ENCODE measurements around the gene FATE1.

Gene FATE1

GRCh38 chrX:151704041-151704663 lies 11.7 kb upstream of the FATE1 start:
- DNase-seq (ENCODE audit: low read depth): no peak

- DNase-seq (ENCODE audit: low read depth): no peak
Measured at GRCh38 chrX:151708821-151709220, 7.0 kb upstream of the FATE1 start.

GRCh38 chrX:151710457-151710856 lies 5.4 kb upstream of the FATE1 start:
- no peak for DNase-seq (ENCODE audit: low read depth)

- no peak for DNase-seq (ENCODE audit: low read depth)
Measured at GRCh38 chrX:151711154-151711553, 4.7 kb upstream of the FATE1 start.

- no peak for DNase-seq (ENCODE audit: low read depth)
Measured at GRCh38 chrX:151711787-151712186, 4.0 kb upstream of the FATE1 start.

- no peak for DNase-seq (ENCODE audit: low read depth)
Measured at GRCh38 chrX:151712253-151712652, 3.6 kb upstream of the FATE1 start.

- no peak for DNase-seq (ENCODE audit: low read depth)
Measured at GRCh38 chrX:151713849-151714248, 2.0 kb upstream of the FATE1 start.

- no peak for DNase-seq (ENCODE audit: low read depth)
Measured at GRCh38 chrX:151714362-151714761, 1.5 kb upstream of the FATE1 start.

GRCh38 chrX:151722241-151722846 lies 6.5 kb downstream of the FATE1 start:
- DNase-seq (ENCODE audit: low read depth): no peak

- no peak for DNase-seq (ENCODE audit: low read depth)
Measured at GRCh38 chrX:151723156-151723760, 7.4 kb downstream of the FATE1 start.

- no peak for DNase-seq (ENCODE audit: low read depth)
Measured at GRCh38 chrX:151724563-151725337, 8.9 kb downstream of the FATE1 start.

- DNase-seq (ENCODE audit: low read depth): no peak
Measured at GRCh38 chrX:151725338-151725614, 9.4 kb downstream of the FATE1 start.

GRCh38 chrX:151726751-151727150 lies 10.9 kb downstream of the FATE1 start:
- no peak for DNase-seq (ENCODE audit: low read depth)

GRCh38 chrX:151727346-151727745 lies 11.5 kb downstream of the FATE1 start:
- no peak for DNase-seq (ENCODE audit: low read depth)

GRCh38 chrX:151729056-151729725 lies 13.4 kb downstream of the FATE1 start:
- DNase-seq (ENCODE audit: low read depth): no peak

GRCh38 chrX:151734446-151734845 lies 18.6 kb downstream of the FATE1 start, which contains the start of gene CNGA2:
Gene CNGA2, plus strand, starts transcription at chrX:151734746. Its CDS starts 3,738 bp downstream, at chrX:151738484.
- DNase-seq (ENCODE audit: low read depth): no peak

GRCh38 chrX:151735219-151735618 lies 19.4 kb downstream of the FATE1 start:
- no peak for DNase-seq (ENCODE audit: low read depth)

- DNase-seq (ENCODE audit: low read depth): no peak
Measured at GRCh38 chrX:151736685-151737084, 20.9 kb downstream of the FATE1 start.

- no peak for DNase-seq (ENCODE audit: low read depth)
Measured at GRCh38 chrX:151737494-151737893, 21.7 kb downstream of the FATE1 start.

- DNase-seq (ENCODE audit: low read depth): no peak
Measured at GRCh38 chrX:151738751-151739150, 22.9 kb downstream of the FATE1 start.

GRCh38 chrX:151741606-151742005 lies 25.8 kb downstream of the FATE1 start:
- no peak for DNase-seq (ENCODE audit: low read depth)

GRCh38 chrX:151742311-151742710 lies 26.5 kb downstream of the FATE1 start:
- DNase-seq (ENCODE audit: low read depth): no peak
